OCI-LY3 (cell line): ENCODE results near the gene MEAF6.

Source experiments
- CTCF ChIP-seq: fragments of 200-600, 300-600 bp; sonication (generic); IDR thresholded peaks from 2 replicates; pipeline ENCODE4 v1.5.1; 2014; ENCODE audit warnings: antibody characterized with exemption, low read length, low read depth
- EZH2phosphoT487 ChIP-seq: fragments of 200-600 bp; shearing (Covaris generic); IDR thresholded peaks from 2 replicates; pipeline ENCODE4 v1.6.1; 2018; ENCODE audit warnings: antibody characterized with exemption, mixed run types, low read depth

GRCh38 chr1:37476087-37476452 is 38.5 kb downstream of the MEAF6 start:
- TF ChIP-seq CTCF: no peak
- no peak for TF ChIP-seq EZH2phosphoT487
